GM12878 (cell line): Measurements from ENCODE around the gene SERPINE3. TPM values are rescaled to one million over a fixed set of nuclear protein-coding genes. Genes with fewer than 3 reads are reported as not detected.

Experiments used
- ATAC-seq: fragments of 200-7000 bp; cut with Tn5 transposase; 3 replicates; pipeline ENCODE4 v1.9.1; 2020; ENCODE audit warnings: mild to moderate bottlenecking, moderate library complexity
- BruUV-seq: library from RNA; stranded (reverse); fragments of 400-500 nt; replicated peaks from 2 replicates; lab custom pipeline; 2021; lab: Mats Ljungman, UMichigan
- CTCF ChIA-PET: fragments of 300-600 bp; sonication (Branson Sonifier 250); formaldehyde crosslinking; extraction: SDS; loops from one replicate; lab custom pipeline; 2021; ENCODE audit warnings: inconsistent platforms; lab: Yijun Ruan, JAX
- POLR2A ChIA-PET: fragments of 350-600 bp; formaldehyde crosslinking; extraction: SDS; loops from one replicate; lab custom pipeline; 2021; ENCODE audit warnings: inconsistent platforms; lab: Charles Lee
- RAD21 ChIA-PET: fragments of 300-600 bp; sonication (Branson Sonifier 250); formaldehyde crosslinking; loops from one replicate; lab custom pipeline; 2023; ENCODE audit warnings: antibody characterized with exemption; ENCODE audit not compliant: unreplicated experiment; lab: Charles Lee
- SMC1A ChIA-PET: fragments of 300-600 bp; sonication (Branson Sonifier 250); formaldehyde crosslinking; loops from one replicate; lab custom pipeline; 2023; ENCODE audit not compliant: unreplicated experiment, uncharacterized antibody; lab: Charles Lee
- DNase-seq: peaks from one replicate; pipeline ENCODE4 v3.0.0-alpha.2; 2011; ENCODE audit warnings: low read depth, low spot score
- FAIRE-seq: peaks from 3 replicates; lab custom pipeline; 2011; peaks lifted over from hg19 to GRCh38; lab: Jason Lieb, UNC
- H2AFZ ChIP-seq: 2 replicates; pipeline ENCODE4 v1.6.0; 2011; ENCODE audit warnings: low read depth, low read length, control low read depth; ENCODE audit not compliant: control insufficient read depth
- H3K27ac ChIP-seq: 2 replicates; pipeline ENCODE4 v1.5.1; 2011; ENCODE audit warnings: control low read depth; ENCODE audit not compliant: control insufficient read depth, insufficient read depth
- H3K27me3 ChIP-seq, 2 experiments: replicated peaks in 1 of 2; 2 replicates each; pipeline versions ENCODE4 v1.6.0 to v1.6.1; 2011; ENCODE audit warnings: low read length in 1 of 2; ENCODE audit not compliant: control insufficient read depth in 2 of 2, insufficient read depth in 2 of 2
- H3K36me3 ChIP-seq, 2 experiments: 2 replicates each; pipeline ENCODE4 v1.5.1; 2011; ENCODE audit warnings: low read length in 1 of 2; ENCODE audit not compliant: control insufficient read depth in 2 of 2, insufficient read depth in 2 of 2
- H3K4me1 ChIP-seq: 2 replicates; pipeline ENCODE4 v1.6.1; 2011; ENCODE audit warnings: mild to moderate bottlenecking, low read length, moderate library complexity, mixed read lengths; ENCODE audit not compliant: control insufficient read depth, insufficient read depth
- H3K4me2 ChIP-seq: 2 replicates; pipeline ENCODE4 v1.6.0; 2011; ENCODE audit warnings: control low read depth; ENCODE audit not compliant: control insufficient read depth, insufficient read depth
- H3K4me3 ChIP-seq: fragments of 200-600 bp; sonication (generic); 2 replicates; pipeline ENCODE4 v1.5.1; 2016
- H3K79me2 ChIP-seq: 2 replicates; pipeline ENCODE4 v1.6.0; 2011; ENCODE audit warnings: low read length; ENCODE audit not compliant: control insufficient read depth, insufficient read depth
- H3K9ac ChIP-seq: 2 replicates; pipeline ENCODE4 v1.8.0; 2011; ENCODE audit warnings: low read length, control low read depth, mixed read lengths; ENCODE audit not compliant: control insufficient read depth, insufficient read depth
- H3K9me3 ChIP-seq: replicated peaks from 3 replicates; pipeline ENCODE4 v1.5.1; 2011; ENCODE audit warnings: mild to moderate bottlenecking, low read length; ENCODE audit not compliant: control insufficient read depth, insufficient read depth
- H4K20me1 ChIP-seq: 2 replicates; pipeline ENCODE4 v1.6.0; 2011; ENCODE audit not compliant: control insufficient read depth, insufficient read depth
- BMI1 ChIP-seq: fragments of 450-650 bp; IDR thresholded peaks from 2 replicates; pipeline ENCODE4 v1.6.1; 2016; ENCODE audit warnings: mild to moderate bottlenecking, moderate library complexity, borderline replicate concordance
- CTCF ChIP-seq, 3 experiments: IDR thresholded peaks in 2 of 3; conservative IDR thresholded peaks in 1 of 3; 2 replicates each; pipeline ENCODE4 v1.5.1; 2011; ENCODE audit warnings: low read depth in 3 of 3, low read length in 3 of 3, mild to moderate bottlenecking in 3 of 3, control low read depth in 2 of 3, moderate library complexity in 2 of 3, inconsistent platforms in 1 of 3, mixed read lengths in 1 of 3; ENCODE audit not compliant: control insufficient read depth in 2 of 3, insufficient read depth in 1 of 3; ENCODE audit errors: extremely low read depth in 1 of 3
- GATAD2B ChIP-seq: fragments of 450-650 bp; conservative IDR thresholded peaks from 2 replicates; pipeline ENCODE4 v1.6.1; 2017; ENCODE audit warnings: low read depth, mild to moderate bottlenecking, moderate library complexity
- JUNB ChIP-seq: IDR thresholded peaks from 2 replicates; pipeline ENCODE4 v1.6.1; 2016; ENCODE audit warnings: antibody characterized with exemption, mild to moderate bottlenecking
- POLR2A ChIP-seq: IDR thresholded peaks from 2 replicates; pipeline ENCODE4 v1.6.1; 2011; ENCODE audit warnings: low read depth, mild to moderate bottlenecking, low read length
- TCF7 ChIP-seq: IDR thresholded peaks from 2 replicates; pipeline ENCODE4 v1.6.1; 2014; ENCODE audit warnings: antibody characterized with exemption, borderline replicate concordance
- YBX1 ChIP-seq: fragments of 450-650 bp; IDR thresholded peaks from 2 replicates; pipeline ENCODE4 v1.6.1; 2016; ENCODE audit warnings: antibody characterized with exemption
- ZBED1 ChIP-seq: IDR thresholded peaks from 2 replicates; pipeline ENCODE4 v1.6.1; 2016; ENCODE audit warnings: borderline replicate concordance
- WGBS: methylation state at CpG from one replicate; pipeline ENCODE4 v1.1.6; 2016; ENCODE audit warnings: low lambda C conversion rate; ENCODE audit not compliant: insufficient replicate concordance, insufficient coverage; ENCODE audit errors: missing lambda C conversion rate; 5-methylcytosine and 5-hydroxymethylcytosine counted together
- in situ Hi-C: fragments of 300-500 bp; cut with MboI; formaldehyde crosslinking; loops from 9 replicates; pipeline ENCODE4 v1.14.3; 2018; ENCODE audit warnings: mixed read lengths
- intact Hi-C: fragments of 100-400 bp; cut with micrococcal nuclease; formaldehyde crosslinking; loops from one replicate; pipeline ENCODE4 v1.14.2; 2022; ENCODE audit not compliant: unreplicated experiment
- polyA plus RNA-seq, 11 experiments: library from polyadenylated mRNA; depleted of rRNA in 4 of 11; unstranded in 6 of 11; stranded (reverse) in 5 of 11; fragments of >200 nt; fragmentation: Nextera tagmentation in 4 of 11; fragmentation: Illumina TruSeq in 1 of 11; extraction: Ambion mirVana in 4 of 11; extraction: Trizol in 1 of 11; gene quantifications; 1 replicate in 1 of 11; 2 replicates in 10 of 11; pipeline versions ENCODE4 v1.2.1 to v1.2.3, GENCODE V29; 2011 to 2016; ENCODE audit warnings: inconsistent platforms in 2 of 11, missing spikeins in 2 of 11, low read depth in 1 of 11
- total RNA-seq, 4 experiments: library from RNA; depleted of rRNA in 3 of 4; stranded (reverse); fragments of >200 nt in 3 of 4; fragmentation: Illumina TruSeq in 1 of 4; extraction: Trizol in 1 of 4; gene quantifications; 2 replicates each; pipeline versions ENCODE4 v1.2.1 to v1.2.3, GENCODE V29; 2013 to 2021
- TF ChIP-seq, protein P1 (sequence below): IDR thresholded peaks from 2 replicates; pipeline ENCODE4 v1.6.1; 2012; ENCODE audit warnings: low read length, inconsistent platforms
- TF ChIP-seq, protein P2 (sequence below): fragments of 450-650 bp; conservative IDR thresholded peaks from 2 replicates; pipeline ENCODE4 v1.6.1; 2017; ENCODE audit warnings: mild to moderate bottlenecking, moderate library complexity
- TF ChIP-seq, protein P3 (sequence below): fragments of 450-650 bp; IDR thresholded peaks from 2 replicates; pipeline ENCODE4 v1.6.1; 2017; ENCODE audit warnings: antibody characterized with exemption, mild to moderate bottlenecking, moderate library complexity
- TF ChIP-seq, protein P4 (sequence below): IDR thresholded peaks from 2 replicates; pipeline ENCODE4 v1.6.1; 2011; ENCODE audit warnings: borderline replicate concordance, low read depth, mild to moderate bottlenecking, moderate library complexity, mixed read lengths, low read length; ENCODE audit not compliant: insufficient read depth; ENCODE audit errors: extremely low read length

SERPINE3 gene
- total and polyA plus RNA-seq, 10 of the 15 experiments (the other 5 are each of a cell fraction or from before 2014, with no cell fraction given) = 0.19 TPM; not detected in 9

- H3K27ac ChIP-seq = no peak overlapping the region
- H3K4me2 ChIP-seq = no peak overlapping the region
- ChIA-PET SMC1A (interaction anchor here (1.3 to 4.1 kb wide), 4 partner anchors 9 to 499 kb away, joined by 3 to 28 read pairs (median 11); no protein-coding TSS in a partner anchor), RAD21 (interaction anchor here (1.1 kb wide), 3 partner anchors 12 to 496 kb away, joined by 3 to 4 read pairs (median 3); no protein-coding TSS in a partner anchor), CTCF (interaction anchor here (1.0 to 3.2 kb wide), 4 partner anchors 12 to 499 kb away, joined by 3 to 25 read pairs (median 12); no protein-coding TSS in a partner anchor), POLR2A (no interaction called here)
- intact Hi-C loops = no loop called here
- H3K79me2 ChIP-seq = no peaks in the 10 kb centered on the region
- H4K20me1 ChIP-seq = no peaks in the 10 kb centered on the region
- no peak overlapping the region for H3K9ac ChIP-seq
- ATAC-seq (no peak), DNase-seq (no peak)
- no peak overlapping the region for H3K4me3 ChIP-seq
- H3K4me1 ChIP-seq = no peaks in the 10 kb centered on the region
- in situ Hi-C loops = no loop called here
- 38% methylated on average over 1 of the region's 1 CpG for WGBS
- H2AFZ ChIP-seq = peak overlapping the region; percentile 7; the same call in 1 of the 2 replicates
- BruUV-seq = no TSS peak
- no peaks in the 10 kb centered on the region for H3K27me3 ChIP-seq
- TF ChIP-seq BMI1 (no peak), ZBED1 (no peak), YBX1 (no peak), GATAD2B (no peak), TCF7 (no peak), CTCF (IDR thresholded peaks at IDR 0.05 in 2 of 3, conservative IDR thresholded peaks at IDR 0.05 in 1 of 3; ENCODE audit: control insufficient read depth in 2 of 3, extremely low read depth in 1 of 3, insufficient read depth in 1 of 3, low read depth in 3 of 3, low read length in 3 of 3) (no peak), POLR2A (no peak), JUNB (no peak)
- TF ChIP-seq, protein P1, sequence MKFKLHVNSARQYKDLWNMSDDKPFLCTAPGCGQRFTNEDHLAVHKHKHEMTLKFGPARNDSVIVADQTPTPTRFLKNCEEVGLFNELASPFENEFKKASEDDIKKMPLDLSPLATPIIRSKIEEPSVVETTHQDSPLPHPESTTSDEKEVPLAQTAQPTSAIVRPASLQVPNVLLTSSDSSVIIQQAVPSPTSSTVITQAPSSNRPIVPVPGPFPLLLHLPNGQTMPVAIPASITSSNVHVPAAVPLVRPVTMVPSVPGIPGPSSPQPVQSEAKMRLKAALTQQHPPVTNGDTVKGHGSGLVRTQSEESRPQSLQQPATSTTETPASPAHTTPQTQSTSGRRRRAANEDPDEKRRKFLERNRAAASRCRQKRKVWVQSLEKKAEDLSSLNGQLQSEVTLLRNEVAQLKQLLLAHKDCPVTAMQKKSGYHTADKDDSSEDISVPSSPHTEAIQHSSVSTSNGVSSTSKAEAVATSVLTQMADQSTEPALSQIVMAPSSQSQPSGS = no peak
- TF ChIP-seq, protein P2, sequence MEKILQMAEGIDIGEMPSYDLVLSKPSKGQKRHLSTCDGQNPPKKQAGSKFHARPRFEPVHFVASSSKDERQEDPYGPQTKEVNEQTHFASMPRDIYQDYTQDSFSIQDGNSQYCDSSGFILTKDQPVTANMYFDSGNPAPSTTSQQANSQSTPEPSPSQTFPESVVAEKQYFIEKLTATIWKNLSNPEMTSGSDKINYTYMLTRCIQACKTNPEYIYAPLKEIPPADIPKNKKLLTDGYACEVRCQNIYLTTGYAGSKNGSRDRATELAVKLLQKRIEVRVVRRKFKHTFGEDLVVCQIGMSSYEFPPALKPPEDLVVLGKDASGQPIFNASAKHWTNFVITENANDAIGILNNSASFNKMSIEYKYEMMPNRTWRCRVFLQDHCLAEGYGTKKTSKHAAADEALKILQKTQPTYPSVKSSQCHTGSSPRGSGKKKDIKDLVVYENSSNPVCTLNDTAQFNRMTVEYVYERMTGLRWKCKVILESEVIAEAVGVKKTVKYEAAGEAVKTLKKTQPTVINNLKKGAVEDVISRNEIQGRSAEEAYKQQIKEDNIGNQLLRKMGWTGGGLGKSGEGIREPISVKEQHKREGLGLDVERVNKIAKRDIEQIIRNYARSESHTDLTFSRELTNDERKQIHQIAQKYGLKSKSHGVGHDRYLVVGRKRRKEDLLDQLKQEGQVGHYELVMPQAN = no peak
- TF ChIP-seq, protein P3, sequence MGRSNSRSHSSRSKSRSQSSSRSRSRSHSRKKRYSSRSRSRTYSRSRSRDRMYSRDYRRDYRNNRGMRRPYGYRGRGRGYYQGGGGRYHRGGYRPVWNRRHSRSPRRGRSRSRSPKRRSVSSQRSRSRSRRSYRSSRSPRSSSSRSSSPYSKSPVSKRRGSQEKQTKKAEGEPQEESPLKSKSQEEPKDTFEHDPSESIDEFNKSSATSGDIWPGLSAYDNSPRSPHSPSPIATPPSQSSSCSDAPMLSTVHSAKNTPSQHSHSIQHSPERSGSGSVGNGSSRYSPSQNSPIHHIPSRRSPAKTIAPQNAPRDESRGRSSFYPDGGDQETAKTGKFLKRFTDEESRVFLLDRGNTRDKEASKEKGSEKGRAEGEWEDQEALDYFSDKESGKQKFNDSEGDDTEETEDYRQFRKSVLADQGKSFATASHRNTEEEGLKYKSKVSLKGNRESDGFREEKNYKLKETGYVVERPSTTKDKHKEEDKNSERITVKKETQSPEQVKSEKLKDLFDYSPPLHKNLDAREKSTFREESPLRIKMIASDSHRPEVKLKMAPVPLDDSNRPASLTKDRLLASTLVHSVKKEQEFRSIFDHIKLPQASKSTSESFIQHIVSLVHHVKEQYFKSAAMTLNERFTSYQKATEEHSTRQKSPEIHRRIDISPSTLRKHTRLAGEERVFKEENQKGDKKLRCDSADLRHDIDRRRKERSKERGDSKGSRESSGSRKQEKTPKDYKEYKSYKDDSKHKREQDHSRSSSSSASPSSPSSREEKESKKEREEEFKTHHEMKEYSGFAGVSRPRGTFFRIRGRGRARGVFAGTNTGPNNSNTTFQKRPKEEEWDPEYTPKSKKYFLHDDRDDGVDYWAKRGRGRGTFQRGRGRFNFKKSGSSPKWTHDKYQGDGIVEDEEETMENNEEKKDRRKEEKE = no peak
- TF ChIP-seq, protein P4, sequence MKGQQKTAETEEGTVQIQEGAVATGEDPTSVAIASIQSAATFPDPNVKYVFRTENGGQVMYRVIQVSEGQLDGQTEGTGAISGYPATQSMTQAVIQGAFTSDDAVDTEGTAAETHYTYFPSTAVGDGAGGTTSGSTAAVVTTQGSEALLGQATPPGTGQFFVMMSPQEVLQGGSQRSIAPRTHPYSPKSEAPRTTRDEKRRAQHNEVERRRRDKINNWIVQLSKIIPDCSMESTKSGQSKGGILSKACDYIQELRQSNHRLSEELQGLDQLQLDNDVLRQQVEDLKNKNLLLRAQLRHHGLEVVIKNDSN = no peak
- TF ChIP-seq, all 136 proteins: peak for 0
- no peaks in the 10 kb centered on the region for H3K36me3 ChIP-seq
- H3K9me3 ChIP-seq = no peaks in the 10 kb centered on the region
- FAIRE-seq = no peak
Measured at GRCh38 chr13:51298812-51299211, 40.7 kb upstream of the SERPINE3 start.
